ENCODE measurements around the gene SELENOI. TPM values are rescaled to one million over a fixed set of nuclear protein-coding genes. Genes with fewer than 3 reads are reported as not detected.
"Not testable (repeated sequence)": the region's sequence is repeated elsewhere in the genome, so short reads cannot be mapped to it uniquely, and the experiment has no call there.

The SELENOI gene
- total RNA-seq, 1 donor from 2014 or later: 33.4 TPM

DNA sequence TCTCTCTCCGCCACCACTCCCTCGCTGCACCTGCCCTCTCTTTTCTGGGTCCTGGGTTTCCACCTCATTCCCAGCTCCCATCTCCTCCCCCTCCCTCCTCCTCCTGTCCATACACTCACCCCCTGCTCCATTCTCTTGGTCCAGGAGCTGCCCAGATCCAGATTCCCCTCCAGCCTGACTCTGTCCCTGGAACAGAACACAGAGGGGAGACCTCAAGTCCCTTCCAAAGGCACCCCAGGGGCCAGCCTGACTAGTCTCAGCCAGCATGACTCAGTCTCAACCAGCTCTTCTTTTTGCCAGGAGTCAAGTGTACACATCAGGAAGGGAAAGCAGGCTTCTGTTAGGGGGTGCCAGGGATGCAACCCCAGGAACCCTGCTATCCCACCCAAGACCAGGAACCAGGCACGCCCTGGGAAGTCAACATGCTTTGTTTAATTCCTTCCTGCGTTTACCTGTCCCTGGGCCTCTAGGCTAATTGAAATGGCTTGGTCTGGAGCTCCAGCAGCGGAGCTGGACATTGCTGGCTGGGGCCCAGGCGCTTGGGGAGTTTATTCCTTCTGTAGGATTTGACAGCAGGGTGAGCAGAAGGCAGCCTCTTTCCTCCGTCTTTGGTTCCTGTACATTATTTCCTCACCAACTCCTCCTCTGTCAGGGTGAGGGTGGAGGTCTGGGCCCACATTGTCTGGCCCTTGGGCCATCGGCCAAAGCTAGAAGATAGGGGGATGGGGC is 28.4 kb upstream of the SELENOI start:
- H3K4me1 ChIP-seq: no peaks in the 10 kb centered on the region
- intact Hi-C loops (cut with DNase I): no loop called here
- no peak for DNase-seq (ENCODE audit: extremely low spot score in 2 of 2)
- no peak overlapping the region for H3K4me3 ChIP-seq
- no peak overlapping the region for H3K27ac ChIP-seq
- TF ChIP-seq POLR2A (IDR thresholded peaks at IDR 0.05): no peak
- TF ChIP-seq, protein P1, sequence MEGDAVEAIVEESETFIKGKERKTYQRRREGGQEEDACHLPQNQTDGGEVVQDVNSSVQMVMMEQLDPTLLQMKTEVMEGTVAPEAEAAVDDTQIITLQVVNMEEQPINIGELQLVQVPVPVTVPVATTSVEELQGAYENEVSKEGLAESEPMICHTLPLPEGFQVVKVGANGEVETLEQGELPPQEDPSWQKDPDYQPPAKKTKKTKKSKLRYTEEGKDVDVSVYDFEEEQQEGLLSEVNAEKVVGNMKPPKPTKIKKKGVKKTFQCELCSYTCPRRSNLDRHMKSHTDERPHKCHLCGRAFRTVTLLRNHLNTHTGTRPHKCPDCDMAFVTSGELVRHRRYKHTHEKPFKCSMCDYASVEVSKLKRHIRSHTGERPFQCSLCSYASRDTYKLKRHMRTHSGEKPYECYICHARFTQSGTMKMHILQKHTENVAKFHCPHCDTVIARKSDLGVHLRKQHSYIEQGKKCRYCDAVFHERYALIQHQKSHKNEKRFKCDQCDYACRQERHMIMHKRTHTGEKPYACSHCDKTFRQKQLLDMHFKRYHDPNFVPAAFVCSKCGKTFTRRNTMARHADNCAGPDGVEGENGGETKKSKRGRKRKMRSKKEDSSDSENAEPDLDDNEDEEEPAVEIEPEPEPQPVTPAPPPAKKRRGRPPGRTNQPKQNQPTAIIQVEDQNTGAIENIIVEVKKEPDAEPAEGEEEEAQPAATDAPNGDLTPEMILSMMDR (IDR thresholded peaks at IDR 0.05): no peak
- TF ChIP-seq POLR2AphosphoS5 (IDR thresholded peaks at IDR 0.05; ENCODE audit: insufficient read depth in 1 of 2, low read depth in 1 of 2): no peak
- H3K27me3 ChIP-seq: no peaks in the 10 kb centered on the region
- no peaks in the 10 kb centered on the region for H3K36me3 ChIP-seq
- H3K9me3 ChIP-seq: no peaks in the 10 kb centered on the region

DNA sequence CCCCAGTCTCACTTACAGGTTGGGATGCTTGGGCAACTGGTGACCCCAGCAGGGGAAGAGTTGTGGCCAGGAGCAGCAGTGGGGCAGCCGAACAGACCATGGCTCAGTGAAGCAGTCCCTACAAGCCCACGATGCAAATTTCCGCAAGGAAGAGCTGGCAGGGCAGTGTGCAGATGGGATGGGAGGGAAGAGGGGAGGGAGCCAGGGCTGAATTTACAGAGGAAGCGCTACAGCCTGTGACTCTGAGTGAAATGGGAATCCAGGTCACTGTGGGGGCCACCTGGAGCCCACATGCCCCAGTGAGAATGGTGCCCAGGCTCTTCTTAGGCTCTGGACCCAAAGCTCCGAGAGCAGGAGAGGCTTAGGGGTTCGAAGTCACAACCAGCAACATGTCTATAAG is 27.0 kb upstream of the SELENOI start:
- no peak for DNase-seq (ENCODE audit: extremely low spot score in 2 of 2)
- Histone ChIP-seq H3K27ac (no peak overlapping the region), H3K27me3 (no peaks in the 10 kb centered on the region), H3K9me3 (no peaks in the 10 kb centered on the region), H3K36me3 (no peaks in the 10 kb centered on the region), H3K4me1 (no peaks in the 10 kb centered on the region), H3K4me3 (no peak overlapping the region)
- intact Hi-C loops (cut with DNase I): no loop called here
- no peak for TF ChIP-seq POLR2AphosphoS5 (IDR thresholded peaks at IDR 0.05; ENCODE audit: insufficient read depth in 1 of 2, low read depth in 1 of 2)
- TF ChIP-seq, protein P1 (IDR thresholded peaks at IDR 0.05): no peak
- TF ChIP-seq POLR2A (IDR thresholded peaks at IDR 0.05): no peak

DNA sequence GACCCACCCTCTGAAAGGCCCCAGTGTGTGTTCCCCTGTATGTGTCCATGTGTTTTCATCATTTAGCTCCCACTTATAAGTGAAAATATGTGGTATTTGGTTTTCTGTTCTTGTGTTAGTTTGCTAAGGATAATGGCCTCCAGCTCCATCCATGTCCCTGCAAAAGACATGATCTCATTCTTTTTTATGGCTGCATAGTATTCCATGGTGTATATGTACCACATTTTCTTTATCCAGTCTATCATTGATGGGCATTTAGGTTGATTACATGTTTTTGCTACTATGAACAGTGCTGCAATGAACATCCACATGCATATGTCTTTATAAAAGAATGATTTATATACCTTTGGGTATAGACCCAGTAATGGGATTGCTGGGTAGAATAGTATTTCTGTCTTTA is 21.5 kb upstream of the SELENOI start:
- intact Hi-C loops (cut with DNase I); H3K4me3 ChIP-seq; H3K4me1 ChIP-seq; H3K36me3 ChIP-seq; H3K27me3 ChIP-seq; DNase-seq (ENCODE audit: extremely low spot score in 2 of 2); H3K9me3 ChIP-seq; H3K27ac ChIP-seq: not testable (repeated sequence)

DNA sequence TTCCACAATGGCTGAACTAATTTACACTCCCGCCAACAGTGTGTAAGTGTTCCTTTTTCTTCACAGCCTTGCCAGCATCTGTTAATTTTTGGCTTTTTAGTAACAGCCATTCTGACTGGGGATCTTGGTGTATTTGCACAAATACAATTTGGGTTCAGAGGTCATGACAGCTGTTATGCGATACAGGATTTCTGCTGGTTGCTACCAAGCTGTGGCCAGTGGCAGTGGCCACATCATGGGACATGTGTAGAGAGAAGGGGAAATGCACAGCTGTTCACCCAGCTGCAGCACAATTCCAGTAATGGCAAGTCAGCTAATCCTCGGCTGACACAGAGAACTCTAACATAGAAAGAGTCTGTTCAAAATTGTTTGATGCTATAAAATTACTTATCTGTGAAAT is 21.0 kb upstream of the SELENOI start:
- Histone ChIP-seq H3K4me3 (no peak overlapping the region), H3K27ac (no peak overlapping the region), H3K27me3 (no peaks in the 10 kb centered on the region), H3K9me3 (no peaks in the 10 kb centered on the region), H3K4me1 (no peaks in the 10 kb centered on the region), H3K36me3 (no peaks in the 10 kb centered on the region)
- intact Hi-C loops (cut with DNase I): loop anchor here (5.0 kb wide), 1 partner anchor 933 kb away; no protein-coding TSS in a partner anchor
- no peak for DNase-seq (ENCODE audit: extremely low spot score in 2 of 2)
- TF ChIP-seq POLR2AphosphoS5 (IDR thresholded peaks at IDR 0.05; ENCODE audit: insufficient read depth in 1 of 2, low read depth in 1 of 2) (no peak), POLR2A (IDR thresholded peaks at IDR 0.05) (no peak)
- TF ChIP-seq, protein P1 (IDR thresholded peaks at IDR 0.05): no peak

DNA sequence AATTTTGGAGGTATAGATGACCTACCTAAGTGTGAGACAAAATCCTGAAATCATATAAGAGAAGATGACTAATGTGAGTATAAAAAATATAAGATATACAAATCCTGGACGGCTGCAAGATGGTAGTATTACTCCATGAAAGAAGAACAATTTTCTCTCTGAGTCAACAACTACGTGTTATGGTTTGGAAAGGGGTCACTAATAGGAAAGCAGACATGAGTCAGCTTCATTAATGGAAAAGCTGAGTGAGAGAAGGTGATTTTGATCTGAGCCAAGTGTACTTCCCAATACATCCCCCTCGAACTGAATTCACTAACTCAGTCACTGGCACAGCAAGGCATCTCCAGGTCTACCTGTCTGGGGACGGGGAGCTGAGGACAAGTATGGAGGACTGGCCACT is 20.1 kb upstream of the SELENOI start:
- Histone ChIP-seq H3K36me3 (no peaks in the 10 kb centered on the region), H3K27ac (no peak overlapping the region), H3K4me1 (no peaks in the 10 kb centered on the region), H3K4me3 (no peak overlapping the region), H3K9me3 (no peaks in the 10 kb centered on the region), H3K27me3 (no peaks in the 10 kb centered on the region)
- no peak for DNase-seq (ENCODE audit: extremely low spot score in 2 of 2)
- intact Hi-C loops (cut with DNase I): loop anchor here (5.0 kb wide), 1 partner anchor 934 kb away; no protein-coding TSS in a partner anchor
- no peak for TF ChIP-seq POLR2AphosphoS5 (IDR thresholded peaks at IDR 0.05; ENCODE audit: insufficient read depth in 1 of 2, low read depth in 1 of 2)
- TF ChIP-seq, protein P1 (IDR thresholded peaks at IDR 0.05): no peak
- no peak for TF ChIP-seq POLR2A (IDR thresholded peaks at IDR 0.05)
